Panc1 (cell line): Measurements from ENCODE around the gene CACTIN.

Experiments used
- POLR2AphosphoS5 ChIP-seq: IDR thresholded peaks from 2 replicates; pipeline ENCODE4 v1.6.1; 2012; ENCODE audit warnings: mild to moderate bottlenecking, low read depth, low read length, moderate library complexity
- TCF7L2 ChIP-seq: IDR thresholded peaks from 2 replicates; pipeline ENCODE4 v1.6.1; 2011; ENCODE audit warnings: mild to moderate bottlenecking, low read depth, low read length, inconsistent platforms
- TF ChIP-seq, protein P1 (sequence below): fragments of 450-650 bp; IDR thresholded peaks from 2 replicates; pipeline ENCODE4 v1.5.1; 2017; ENCODE audit warnings: mild to moderate bottlenecking
- TF ChIP-seq, protein P2 (sequence below), 2 experiments: IDR thresholded peaks; 2 replicates each; pipeline ENCODE4 v1.6.1; 2011 to 2012; ENCODE audit warnings: low read depth in 2 of 2, control low read depth in 1 of 2, low read length in 1 of 2, mild to moderate bottlenecking in 1 of 2, moderate library complexity in 1 of 2; ENCODE audit not compliant: insufficient read depth in 1 of 2

- TF ChIP-seq, protein P1, sequence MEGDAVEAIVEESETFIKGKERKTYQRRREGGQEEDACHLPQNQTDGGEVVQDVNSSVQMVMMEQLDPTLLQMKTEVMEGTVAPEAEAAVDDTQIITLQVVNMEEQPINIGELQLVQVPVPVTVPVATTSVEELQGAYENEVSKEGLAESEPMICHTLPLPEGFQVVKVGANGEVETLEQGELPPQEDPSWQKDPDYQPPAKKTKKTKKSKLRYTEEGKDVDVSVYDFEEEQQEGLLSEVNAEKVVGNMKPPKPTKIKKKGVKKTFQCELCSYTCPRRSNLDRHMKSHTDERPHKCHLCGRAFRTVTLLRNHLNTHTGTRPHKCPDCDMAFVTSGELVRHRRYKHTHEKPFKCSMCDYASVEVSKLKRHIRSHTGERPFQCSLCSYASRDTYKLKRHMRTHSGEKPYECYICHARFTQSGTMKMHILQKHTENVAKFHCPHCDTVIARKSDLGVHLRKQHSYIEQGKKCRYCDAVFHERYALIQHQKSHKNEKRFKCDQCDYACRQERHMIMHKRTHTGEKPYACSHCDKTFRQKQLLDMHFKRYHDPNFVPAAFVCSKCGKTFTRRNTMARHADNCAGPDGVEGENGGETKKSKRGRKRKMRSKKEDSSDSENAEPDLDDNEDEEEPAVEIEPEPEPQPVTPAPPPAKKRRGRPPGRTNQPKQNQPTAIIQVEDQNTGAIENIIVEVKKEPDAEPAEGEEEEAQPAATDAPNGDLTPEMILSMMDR = no peak
- peak; percentile 45 for TF ChIP-seq POLR2AphosphoS5
- TF ChIP-seq, protein P2, sequence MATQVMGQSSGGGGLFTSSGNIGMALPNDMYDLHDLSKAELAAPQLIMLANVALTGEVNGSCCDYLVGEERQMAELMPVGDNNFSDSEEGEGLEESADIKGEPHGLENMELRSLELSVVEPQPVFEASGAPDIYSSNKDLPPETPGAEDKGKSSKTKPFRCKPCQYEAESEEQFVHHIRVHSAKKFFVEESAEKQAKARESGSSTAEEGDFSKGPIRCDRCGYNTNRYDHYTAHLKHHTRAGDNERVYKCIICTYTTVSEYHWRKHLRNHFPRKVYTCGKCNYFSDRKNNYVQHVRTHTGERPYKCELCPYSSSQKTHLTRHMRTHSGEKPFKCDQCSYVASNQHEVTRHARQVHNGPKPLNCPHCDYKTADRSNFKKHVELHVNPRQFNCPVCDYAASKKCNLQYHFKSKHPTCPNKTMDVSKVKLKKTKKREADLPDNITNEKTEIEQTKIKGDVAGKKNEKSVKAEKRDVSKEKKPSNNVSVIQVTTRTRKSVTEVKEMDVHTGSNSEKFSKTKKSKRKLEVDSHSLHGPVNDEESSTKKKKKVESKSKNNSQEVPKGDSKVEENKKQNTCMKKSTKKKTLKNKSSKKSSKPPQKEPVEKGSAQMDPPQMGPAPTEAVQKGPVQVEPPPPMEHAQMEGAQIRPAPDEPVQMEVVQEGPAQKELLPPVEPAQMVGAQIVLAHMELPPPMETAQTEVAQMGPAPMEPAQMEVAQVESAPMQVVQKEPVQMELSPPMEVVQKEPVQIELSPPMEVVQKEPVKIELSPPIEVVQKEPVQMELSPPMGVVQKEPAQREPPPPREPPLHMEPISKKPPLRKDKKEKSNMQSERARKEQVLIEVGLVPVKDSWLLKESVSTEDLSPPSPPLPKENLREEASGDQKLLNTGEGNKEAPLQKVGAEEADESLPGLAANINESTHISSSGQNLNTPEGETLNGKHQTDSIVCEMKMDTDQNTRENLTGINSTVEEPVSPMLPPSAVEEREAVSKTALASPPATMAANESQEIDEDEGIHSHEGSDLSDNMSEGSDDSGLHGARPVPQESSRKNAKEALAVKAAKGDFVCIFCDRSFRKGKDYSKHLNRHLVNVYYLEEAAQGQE (IDR thresholded peaks at IDR 0.05; ENCODE audit: insufficient read depth in 1 of 2, low read depth in 2 of 2, low read length in 1 of 2) = no peak
- TF ChIP-seq TCF7L2 = 0 out of 2 replicates have a peak, but pooled peaks have one; percentile 10
These were observed at the start of gene CACTIN for GRCh38 chr19:3626473-3627350.
